ENCODE data around the gene CCNQ. TPM values are rescaled to one million over a fixed set of nuclear protein-coding genes. Genes with fewer than 3 reads are reported as not detected.

The CCNQ gene
- total and polyA plus RNA-seq, 2 donors (not counting 3 experiments of a cell fraction or from before 2014, with no cell fraction given): 21.3 to 37.0 TPM

DNA sequence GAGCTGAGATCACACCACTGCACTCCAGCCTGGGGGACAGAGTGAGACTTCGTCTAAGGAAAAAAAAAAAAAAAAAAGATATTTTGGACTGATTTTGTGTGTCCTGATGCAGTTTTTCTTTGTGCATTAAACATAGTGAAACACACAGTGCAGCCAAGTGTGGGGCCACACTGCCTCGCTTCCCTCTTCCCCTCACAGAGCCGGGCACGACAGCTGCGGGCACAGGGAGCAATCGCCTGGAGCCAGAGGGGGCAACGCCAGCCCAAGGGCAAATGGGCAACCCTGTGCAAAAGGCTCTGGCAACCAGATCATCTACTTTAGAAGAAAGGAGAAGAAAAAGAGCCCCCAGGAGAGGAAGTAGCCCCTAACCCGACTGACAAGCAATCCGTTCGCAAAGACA lies 13.5 kb upstream of the CCNQ start:
- TF ChIP-seq, protein P1, sequence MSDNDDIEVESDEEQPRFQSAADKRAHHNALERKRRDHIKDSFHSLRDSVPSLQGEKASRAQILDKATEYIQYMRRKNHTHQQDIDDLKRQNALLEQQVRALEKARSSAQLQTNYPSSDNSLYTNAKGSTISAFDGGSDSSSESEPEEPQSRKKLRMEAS (IDR thresholded peaks at IDR 0.05; ENCODE audit: insufficient read depth, insufficient read length): no peak
- TF ChIP-seq JUN (IDR thresholded peaks at IDR 0.05; ENCODE audit: borderline replicate concordance, insufficient read depth, insufficient read length, low read depth) (no peak), MYC (IDR thresholded peaks at IDR 0.05; ENCODE audit: low read depth, low read length) (no peak), EZH2 (IDR thresholded peaks at IDR 0.05; ENCODE audit: borderline replicate concordance, low read depth, low read length, severe bottlenecking) (no peak), FOS (IDR thresholded peaks at IDR 0.05; ENCODE audit: borderline replicate concordance, insufficient read depth, low read length) (no peak), POLR2AphosphoS5 (IDR thresholded peaks at IDR 0.05; ENCODE audit: insufficient read depth, low read depth, low read length) (no peak), POLR2A (IDR thresholded peaks at IDR 0.05; ENCODE audit: low read depth, low read length) (no peak), GATA2 (IDR thresholded peaks at IDR 0.05; ENCODE audit: insufficient read depth, insufficient read length, low read depth, low read length) (no peak)
- TF ChIP-seq, protein P2, sequence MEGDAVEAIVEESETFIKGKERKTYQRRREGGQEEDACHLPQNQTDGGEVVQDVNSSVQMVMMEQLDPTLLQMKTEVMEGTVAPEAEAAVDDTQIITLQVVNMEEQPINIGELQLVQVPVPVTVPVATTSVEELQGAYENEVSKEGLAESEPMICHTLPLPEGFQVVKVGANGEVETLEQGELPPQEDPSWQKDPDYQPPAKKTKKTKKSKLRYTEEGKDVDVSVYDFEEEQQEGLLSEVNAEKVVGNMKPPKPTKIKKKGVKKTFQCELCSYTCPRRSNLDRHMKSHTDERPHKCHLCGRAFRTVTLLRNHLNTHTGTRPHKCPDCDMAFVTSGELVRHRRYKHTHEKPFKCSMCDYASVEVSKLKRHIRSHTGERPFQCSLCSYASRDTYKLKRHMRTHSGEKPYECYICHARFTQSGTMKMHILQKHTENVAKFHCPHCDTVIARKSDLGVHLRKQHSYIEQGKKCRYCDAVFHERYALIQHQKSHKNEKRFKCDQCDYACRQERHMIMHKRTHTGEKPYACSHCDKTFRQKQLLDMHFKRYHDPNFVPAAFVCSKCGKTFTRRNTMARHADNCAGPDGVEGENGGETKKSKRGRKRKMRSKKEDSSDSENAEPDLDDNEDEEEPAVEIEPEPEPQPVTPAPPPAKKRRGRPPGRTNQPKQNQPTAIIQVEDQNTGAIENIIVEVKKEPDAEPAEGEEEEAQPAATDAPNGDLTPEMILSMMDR (IDR thresholded peaks at IDR 0.05; ENCODE audit: extremely low read depth in 1 of 2, insufficient read depth in 1 of 2, low read depth in 1 of 2, low read length in 2 of 2): no peak
- Histone ChIP-seq H3K9me3 (replicated peaks; ENCODE audit: control insufficient read depth, insufficient read depth, low read length) (no peaks in the 10 kb centered on the region), H3K79me2 (ENCODE audit: control insufficient read depth, insufficient read depth, low read length) (no peaks in the 10 kb centered on the region), H3K4me2 (ENCODE audit: insufficient read depth, low read length) (no peak overlapping the region), H3K27me3 (ENCODE audit: control insufficient read depth in 2 of 2, insufficient read depth in 2 of 2, low read length in 2 of 2) (peaks cover 4 to 5% of the 10 kb centered on the region in 2 experiments), H3K9ac (replicated peaks; ENCODE audit: extremely low read depth, insufficient read depth, low read length) (no peak overlapping the region), H3K9me1 (replicated peaks; ENCODE audit: control insufficient read depth, extremely low read depth, insufficient read depth, low read length) (no peaks in the 10 kb centered on the region), H3K27ac (ENCODE audit: insufficient read depth, low read depth, low read length) (no peak overlapping the region), H4K20me1 (replicated peaks; ENCODE audit: control insufficient read depth, extremely low read depth, insufficient read depth, low read length) (no peaks in the 10 kb centered on the region), H3K4me1 (ENCODE audit: control insufficient read depth, extremely low read depth, insufficient read depth, low read length) (no peaks in the 10 kb centered on the region), H3K36me3 (ENCODE audit: control insufficient read depth in 2 of 2, extremely low read depth in 1 of 2, insufficient read depth in 2 of 2, low read length in 2 of 2) (no peaks in the 10 kb centered on the region), H2AFZ (ENCODE audit: low read depth, low read length) (no peak overlapping the region), H3K4me3 (replicated peaks in 1 of 3; ENCODE audit: insufficient read depth in 1 of 3, low read depth in 1 of 3, low read length in 3 of 3) (no peak overlapping the region)
- POLR2A ChIA-PET: no interaction called here
- intact Hi-C loops (cut with micrococcal nuclease): no loop called here
- FAIRE-seq (no peak), DNase-seq (ENCODE audit: low read depth, low spot score) (no peak)
- CTCF ChIA-PET: interaction anchor here (0.7 to 1.2 kb wide), 2 partner anchors 20 to 27 kb away, joined by 3 to 4 read pairs; no protein-coding TSS in a partner anchor
- BruUV-seq (replicated peaks): no TSS peak
- dilution Hi-C loops (cut with MboI; ENCODE audit: extremely low pct_ligation_motif_present, low sequenced_read_pairs): no loop called here
